ENCODE data around the gene TAS2R30.
"Not testable (repeated sequence)": the region's sequence is repeated elsewhere in the genome, so short reads cannot be mapped to it uniquely, and the experiment has no call there.

TAS2R30 gene

GRCh38 chr12:11154400-11154925, 20.0 kb upstream of the TAS2R30 start:
- no peaks in the 10 kb centered on the region for H3K27me3 Mint-ChIP-seq
- no peak overlapping the region for H3K4me3 Mint-ChIP-seq
- H3K36me3 Mint-ChIP-seq (ENCODE audit: insufficient read depth), result peaks cover 1% of the 10 kb centered on the region
- H3K27ac Mint-ChIP-seq (ENCODE audit: low read depth), result no peak overlapping the region
- DNase-seq (ENCODE audit: low spot score in 2 of 2) (no peak), ATAC-seq (replicated peaks; ENCODE audit: extremely low read depth, poor library complexity, severe bottlenecking) (no peak)
- peaks cover 13% of the 10 kb centered on the region for H3K9me3 Mint-ChIP-seq
- H3K4me1 Mint-ChIP-seq, result peaks cover 12% of the 10 kb centered on the region

GRCh38 chr12:11152725-11153124, 18.3 kb upstream of the TAS2R30 start:
- no peak for DNase-seq (ENCODE audit: low spot score in 2 of 2)
- H3K4me1 Mint-ChIP-seq, result peaks cover 16% of the 10 kb centered on the region
- H3K27ac Mint-ChIP-seq (ENCODE audit: low read depth), result no peak overlapping the region
- peaks cover 13% of the 10 kb centered on the region for H3K9me3 Mint-ChIP-seq
- peaks cover 1% of the 10 kb centered on the region for H3K36me3 Mint-ChIP-seq (ENCODE audit: insufficient read depth)
- no peaks in the 10 kb centered on the region for H3K27me3 Mint-ChIP-seq
- H3K4me3 Mint-ChIP-seq, result no peak overlapping the region
- no peak for ATAC-seq (replicated peaks; ENCODE audit: extremely low read depth, poor library complexity, severe bottlenecking)

- Mint-ChIP-seq H3K4me3 (no peak overlapping the region), H3K27ac (ENCODE audit: low read depth) (no peak overlapping the region), H3K9me3 (peaks cover 5% of the 10 kb centered on the region), H3K27me3 (no peaks in the 10 kb centered on the region), H3K36me3 (ENCODE audit: insufficient read depth) (peaks cover 1% of the 10 kb centered on the region), H3K4me1 (peaks cover 22% of the 10 kb centered on the region)
- ATAC-seq (replicated peaks; ENCODE audit: extremely low read depth, poor library complexity, severe bottlenecking), result no peak
- no peak for DNase-seq (ENCODE audit: low spot score in 2 of 2)
Observed at GRCh38 chr12:11150832-11151231, 16.4 kb upstream of the TAS2R30 start.

- peaks cover 45% of the 10 kb centered on the region for H3K4me1 Mint-ChIP-seq
- ATAC-seq (replicated peaks; ENCODE audit: extremely low read depth, poor library complexity, severe bottlenecking), result no peak
- H3K9me3 Mint-ChIP-seq, result peaks cover 11% of the 10 kb centered on the region
- H3K27me3 Mint-ChIP-seq, result no peaks in the 10 kb centered on the region
- no peak overlapping the region for H3K4me3 Mint-ChIP-seq
- DNase-seq (ENCODE audit: low spot score in 2 of 2), result no peak
- H3K27ac Mint-ChIP-seq (ENCODE audit: low read depth), result no peak overlapping the region
- peaks cover 1% of the 10 kb centered on the region for H3K36me3 Mint-ChIP-seq (ENCODE audit: insufficient read depth)
Observed at GRCh38 chr12:11147420-11147819, 13.0 kb upstream of the TAS2R30 start.

- Mint-ChIP-seq H3K27ac (ENCODE audit: low read depth) (no peak overlapping the region), H3K4me1 (peaks cover 47% of the 10 kb centered on the region), H3K9me3 (peaks cover 11% of the 10 kb centered on the region), H3K27me3 (no peaks in the 10 kb centered on the region), H3K4me3 (no peak overlapping the region), H3K36me3 (ENCODE audit: insufficient read depth) (no peaks in the 10 kb centered on the region)
- DNase-seq (ENCODE audit: low spot score in 2 of 2), result no peak
- no peak for ATAC-seq (replicated peaks; ENCODE audit: extremely low read depth, poor library complexity, severe bottlenecking)
Observed at GRCh38 chr12:11144297-11144696, 9.9 kb upstream of the TAS2R30 start.

GRCh38 chr12:11143352-11143751, 8.9 kb upstream of the TAS2R30 start:
- H3K27ac Mint-ChIP-seq (ENCODE audit: low read depth), result no peak overlapping the region
- peaks cover 11% of the 10 kb centered on the region for H3K9me3 Mint-ChIP-seq
- ATAC-seq (replicated peaks; ENCODE audit: extremely low read depth, poor library complexity, severe bottlenecking) (no peak), DNase-seq (ENCODE audit: low spot score in 2 of 2) (no peak)
- no peak overlapping the region for H3K4me3 Mint-ChIP-seq
- H3K4me1 Mint-ChIP-seq, result peaks cover 43% of the 10 kb centered on the region
- no peaks in the 10 kb centered on the region for H3K27me3 Mint-ChIP-seq
- no peaks in the 10 kb centered on the region for H3K36me3 Mint-ChIP-seq (ENCODE audit: insufficient read depth)

GRCh38 chr12:11136075-11136474, 1.6 kb upstream of the TAS2R30 start:
- H3K27ac Mint-ChIP-seq (ENCODE audit: low read depth), result no peak overlapping the region
- DNase-seq (ENCODE audit: low spot score in 2 of 2), result no peak
- H3K9me3 Mint-ChIP-seq, result no peaks in the 10 kb centered on the region
- H3K36me3 Mint-ChIP-seq (ENCODE audit: insufficient read depth), result peaks cover 6% of the 10 kb centered on the region
- peaks cover 21% of the 10 kb centered on the region for H3K4me1 Mint-ChIP-seq
- H3K27me3 Mint-ChIP-seq, result no peaks in the 10 kb centered on the region
- no peak for ATAC-seq (replicated peaks; ENCODE audit: extremely low read depth, poor library complexity, severe bottlenecking)
- H3K4me3 Mint-ChIP-seq, result no peak overlapping the region

GRCh38 chr12:11133816-11134215, 628 bp downstream of the TAS2R30 start:
- H3K36me3 Mint-ChIP-seq (ENCODE audit: insufficient read depth), result peaks cover 6% of the 10 kb centered on the region
- no peak overlapping the region for H3K4me3 Mint-ChIP-seq
- H3K4me1 Mint-ChIP-seq, result peaks cover 30% of the 10 kb centered on the region
- H3K9me3 Mint-ChIP-seq, result no peaks in the 10 kb centered on the region
- H3K27me3 Mint-ChIP-seq, result no peaks in the 10 kb centered on the region
- no peak for DNase-seq (ENCODE audit: low spot score in 2 of 2)
- ATAC-seq (replicated peaks; ENCODE audit: extremely low read depth, poor library complexity, severe bottlenecking), result no peak
- H3K27ac Mint-ChIP-seq (ENCODE audit: low read depth), result no peak overlapping the region

GRCh38 chr12:11133162-11133561, 1.3 kb downstream of the TAS2R30 start:
- H3K27me3 Mint-ChIP-seq, result no peaks in the 10 kb centered on the region
- no peak for DNase-seq (ENCODE audit: low spot score in 2 of 2)
- H3K4me1 Mint-ChIP-seq, result peaks cover 30% of the 10 kb centered on the region
- H3K9me3 Mint-ChIP-seq, result no peaks in the 10 kb centered on the region
- no peak for ATAC-seq (replicated peaks; ENCODE audit: extremely low read depth, poor library complexity, severe bottlenecking)
- H3K27ac Mint-ChIP-seq (ENCODE audit: low read depth), result no peak overlapping the region
- H3K4me3 Mint-ChIP-seq, result no peak overlapping the region
- H3K36me3 Mint-ChIP-seq (ENCODE audit: insufficient read depth), result peaks cover 6% of the 10 kb centered on the region

- ATAC-seq (replicated peaks; ENCODE audit: extremely low read depth, poor library complexity, severe bottlenecking) (no peak), DNase-seq (ENCODE audit: low spot score in 2 of 2) (no peak)
- Mint-ChIP-seq H3K27ac (ENCODE audit: low read depth) (no peak overlapping the region), H3K4me3 (no peak overlapping the region), H3K9me3 (no peaks in the 10 kb centered on the region), H3K4me1 (peaks cover 30% of the 10 kb centered on the region), H3K27me3 (no peaks in the 10 kb centered on the region), H3K36me3 (ENCODE audit: insufficient read depth) (peaks cover 6% of the 10 kb centered on the region)
Observed at GRCh38 chr12:11130999-11131398, 3.4 kb downstream of the TAS2R30 start.

- Mint-ChIP-seq H3K4me1 (peaks cover 28% of the 10 kb centered on the region), H3K27me3 (no peaks in the 10 kb centered on the region), H3K36me3 (ENCODE audit: insufficient read depth) (peaks cover 6% of the 10 kb centered on the region), H3K4me3 (no peak overlapping the region), H3K9me3 (no peaks in the 10 kb centered on the region), H3K27ac (ENCODE audit: low read depth) (no peak overlapping the region)
- DNase-seq (ENCODE audit: low spot score in 2 of 2), result no peak
- ATAC-seq (replicated peaks; ENCODE audit: extremely low read depth, poor library complexity, severe bottlenecking), result no peak
Observed at GRCh38 chr12:11130382-11130781, 4.1 kb downstream of the TAS2R30 start.

- not testable (repeated sequence) for H3K4me3 Mint-ChIP-seq; H3K27me3 Mint-ChIP-seq; DNase-seq (ENCODE audit: low spot score in 2 of 2); ATAC-seq (replicated peaks; ENCODE audit: extremely low read depth, poor library complexity, severe bottlenecking); H3K9me3 Mint-ChIP-seq; H3K36me3 Mint-ChIP-seq (ENCODE audit: insufficient read depth); H3K27ac Mint-ChIP-seq (ENCODE audit: low read depth)
- H3K4me1 Mint-ChIP-seq, result peaks cover 69% of the 10 kb centered on the region
Observed at GRCh38 chr12:11114130-11114529, 20.3 kb downstream of the TAS2R30 start.

- not testable (repeated sequence) for H3K27me3 Mint-ChIP-seq; H3K36me3 Mint-ChIP-seq (ENCODE audit: insufficient read depth); H3K27ac Mint-ChIP-seq (ENCODE audit: low read depth); ATAC-seq (replicated peaks; ENCODE audit: extremely low read depth, poor library complexity, severe bottlenecking); H3K4me3 Mint-ChIP-seq; H3K9me3 Mint-ChIP-seq; DNase-seq (ENCODE audit: low spot score in 2 of 2)
- H3K4me1 Mint-ChIP-seq, result peaks cover 63% of the 10 kb centered on the region
Observed at GRCh38 chr12:11111213-11111612, 23.2 kb downstream of the TAS2R30 start.

GRCh38 chr12:11108862-11109261, 25.6 kb downstream of the TAS2R30 start:
- Mint-ChIP-seq H3K4me3 (no peak overlapping the region), H3K4me1 (peaks cover 47% of the 10 kb centered on the region), H3K36me3 (ENCODE audit: insufficient read depth) (peaks cover 2% of the 10 kb centered on the region), H3K9me3 (peaks cover 11% of the 10 kb centered on the region), H3K27ac (ENCODE audit: low read depth) (no peak overlapping the region), H3K27me3 (no peaks in the 10 kb centered on the region)
- ATAC-seq (replicated peaks; ENCODE audit: extremely low read depth, poor library complexity, severe bottlenecking), result no peak
- no peak for DNase-seq (ENCODE audit: low spot score in 2 of 2)
